Neuronal stem cell (in vitro differentiated cells): Measurements from ENCODE around the gene KIF6.

Experiments used
- DNase-seq: peaks from one replicate; pipeline ENCODE4 v3.0.0-alpha.2; 2013; ENCODE audit warnings: low spot score
- H2AFZ ChIP-seq: one replicate; pipeline ENCODE4 v1.6.1; 2013; ENCODE audit warnings: mild to moderate bottlenecking, low read length, inconsistent platforms
- H2AK5ac ChIP-seq: 2 replicates; pipeline ENCODE4 v1.6.1; 2013; ENCODE audit warnings: low read depth, mild to moderate bottlenecking, inconsistent platforms, low read length, moderate library complexity, mixed read lengths
- H2BK120ac ChIP-seq: 2 replicates; pipeline ENCODE4 v1.6.1; 2013; ENCODE audit warnings: low read depth, mild to moderate bottlenecking, inconsistent platforms, low read length, moderate library complexity, mixed read lengths
- H2BK12ac ChIP-seq: one replicate; pipeline ENCODE4 v1.6.1; 2013; ENCODE audit warnings: low read length, inconsistent platforms
- H2BK15ac ChIP-seq: 2 replicates; pipeline ENCODE4 v1.6.1; 2013; ENCODE audit warnings: mild to moderate bottlenecking, low read length, inconsistent platforms, mixed read lengths
- H2BK5ac ChIP-seq: one replicate; pipeline ENCODE4 v1.6.1; 2013; ENCODE audit warnings: inconsistent platforms, mild to moderate bottlenecking, low read length, moderate library complexity
- H3K14ac ChIP-seq: one replicate; pipeline ENCODE4 v1.6.1; 2013; ENCODE audit warnings: low read length, inconsistent platforms
- H3K18ac ChIP-seq: 2 replicates; pipeline ENCODE4 v1.6.1; 2013; ENCODE audit warnings: low read length, inconsistent platforms
- H3K23ac ChIP-seq: 2 replicates; pipeline ENCODE4 v1.6.1; 2013; ENCODE audit warnings: low read depth, mild to moderate bottlenecking, mixed read lengths, low read length, inconsistent platforms; ENCODE audit not compliant: poor library complexity
- H3K27ac ChIP-seq: replicated peaks from 3 replicates; pipeline ENCODE4 v1.5.1; 2013; ENCODE audit warnings: low read length, inconsistent platforms
- H3K27me3 ChIP-seq, 3 experiments: 2 replicates each; pipeline ENCODE4 v1.6.1; 2013; ENCODE audit warnings: low read length in 3 of 3, mild to moderate bottlenecking in 2 of 3, inconsistent platforms in 1 of 3, low read depth in 1 of 3, mixed read lengths in 1 of 3, moderate library complexity in 1 of 3; ENCODE audit not compliant: control insufficient read depth in 3 of 3, insufficient read depth in 3 of 3
- H3K36me3 ChIP-seq, 2 donors: replicated peaks in 1 of 2; 2 replicates each; pipeline ENCODE4 v1.6.1; 2013; ENCODE audit warnings: low read length in 2 of 2; ENCODE audit not compliant: control insufficient read depth in 2 of 2, insufficient read depth in 2 of 2
- H3K4ac ChIP-seq: 2 replicates; pipeline ENCODE4 v1.6.1; 2013; ENCODE audit warnings: inconsistent platforms, mild to moderate bottlenecking, low read length, moderate library complexity
- H3K4me1 ChIP-seq, 2 donors: 1 replicate in 1 of 2; 2 replicates in 1 of 2; pipeline ENCODE4 v1.6.1; 2013; ENCODE audit warnings: low read length in 2 of 2, low read depth in 1 of 2; ENCODE audit not compliant: control insufficient read depth in 2 of 2, insufficient read depth in 1 of 2
- H3K4me2 ChIP-seq: one replicate; pipeline ENCODE4 v1.6.1; 2013; ENCODE audit warnings: mild to moderate bottlenecking, low read length, inconsistent platforms; ENCODE audit not compliant: insufficient read depth, poor library complexity, severe bottlenecking
- H3K4me3 ChIP-seq, 2 donors: 2 replicates each; pipeline ENCODE4 v1.5.1; 2013; ENCODE audit warnings: low read length in 2 of 2, mild to moderate bottlenecking in 2 of 2, inconsistent platforms in 1 of 2, moderate library complexity in 1 of 2
- H3K79me1 ChIP-seq: one replicate; pipeline ENCODE4 v1.6.1; 2013; ENCODE audit warnings: low read depth, mild to moderate bottlenecking, inconsistent platforms, low read length, moderate library complexity
- H3K9ac ChIP-seq: one replicate; pipeline ENCODE4 v1.6.1; 2013; ENCODE audit warnings: mild to moderate bottlenecking, low read depth, low read length, inconsistent platforms; ENCODE audit not compliant: poor library complexity
- H3K9me3 ChIP-seq, 2 donors: replicated peaks in 1 of 2; 2 replicates each; pipeline versions ENCODE3 to v1.6.1; 2013; ENCODE audit warnings: low read length in 2 of 2, mild to moderate bottlenecking in 2 of 2, inconsistent platforms in 1 of 2, low read depth in 1 of 2, mixed read lengths in 1 of 2, moderate library complexity in 1 of 2; ENCODE audit not compliant: control insufficient read depth in 2 of 2, insufficient read depth in 1 of 2
- H4K8ac ChIP-seq: one replicate; pipeline ENCODE4 v1.6.1; 2013; ENCODE audit warnings: low read depth, mild to moderate bottlenecking, inconsistent platforms, low read length, moderate library complexity
- H4K91ac ChIP-seq: one replicate; pipeline ENCODE4 v1.6.1; 2013; ENCODE audit warnings: low read length, low read depth, mild to moderate bottlenecking, inconsistent platforms; ENCODE audit not compliant: poor library complexity
- WGBS, 2 donors: extraction: QIAGEN DNeasy Blood & Tissue Kit; methylation state at CpG; one replicate each; pipeline ENCODE4 v1.1.7; 2013; ENCODE audit warnings: missing lambda C conversion rate in 2 of 2, mixed read lengths in 1 of 2; ENCODE audit not compliant: insufficient read length in 2 of 2, insufficient replicate concordance in 1 of 2; ENCODE audit errors: extremely low coverage in 2 of 2; 5-methylcytosine and 5-hydroxymethylcytosine counted together

The KIF6 gene

GRCh38 chr6:39338397-39338796 is 386.8 kb downstream of the KIF6 start:
- Histone ChIP-seq H3K4me1 (peaks cover 0 to 11% of the 10 kb centered on the region in 2 donors), H3K4me2 (no peak overlapping the region), H3K4me3 (no peak overlapping the region), H2BK5ac (no peak overlapping the region), H3K27ac (no peak overlapping the region), H2BK12ac (peak overlapping the region; percentile 35), H3K36me3 (no peaks in the 10 kb centered on the region), H3K9ac (no peak overlapping the region), H4K91ac (no peak overlapping the region), H2BK120ac (no peak overlapping the region), H4K8ac (no peak overlapping the region), H2AK5ac (no peak overlapping the region), H2AFZ (no peak overlapping the region), H3K79me1 (peaks cover 2% of the 10 kb centered on the region), H3K18ac (peak overlapping the region; percentile 32), H3K4ac (no peak overlapping the region), H3K27me3 (peaks cover 0 to 3% (median 0%) of the 10 kb centered on the region in 3 experiments), H3K14ac (no peak overlapping the region), H2BK15ac (no peak overlapping the region), H3K23ac (no peak overlapping the region), H3K9me3 (no peaks in the 10 kb centered on the region)
- WGBS, 2 donors = no CpG with 5 or more reads among the region's 5 CpGs
- DNase-seq = no peak

- Histone ChIP-seq H2AFZ (no peak overlapping the region), H3K23ac (no peak overlapping the region), H3K4ac (no peak overlapping the region), H3K14ac (no peak overlapping the region), H3K27me3 (peaks cover 0 to 3% (median 0%) of the 10 kb centered on the region in 3 experiments), H3K27ac (no peak overlapping the region), H4K8ac (no peak overlapping the region), H2AK5ac (peak overlapping the region; percentile 33), H2BK120ac (no peak overlapping the region), H3K4me2 (no peak overlapping the region), H3K36me3 (no peaks in the 10 kb centered on the region), H3K4me3 (no peak overlapping the region), H3K9ac (no peak overlapping the region), H4K91ac (no peak overlapping the region), H3K18ac (peak overlapping the region; percentile 75), H2BK5ac (peak overlapping the region; percentile 8), H3K79me1 (peaks cover 2% of the 10 kb centered on the region), H3K9me3 (no peaks in the 10 kb centered on the region), H3K4me1 (peaks cover 0 to 10% of the 10 kb centered on the region in 2 donors), H2BK15ac (peak overlapping the region; percentile 83), H2BK12ac (peak overlapping the region; percentile 79)
- WGBS, 2 donors = no CpG with 5 or more reads among the region's 5 CpGs
- DNase-seq = no peak
Measured at GRCh38 chr6:39335780-39336545, 389.2 kb downstream of the KIF6 start.

GRCh38 chr6:39333644-39334438 is 391.4 kb downstream of the KIF6 start:
- no peak for DNase-seq

DNA sequence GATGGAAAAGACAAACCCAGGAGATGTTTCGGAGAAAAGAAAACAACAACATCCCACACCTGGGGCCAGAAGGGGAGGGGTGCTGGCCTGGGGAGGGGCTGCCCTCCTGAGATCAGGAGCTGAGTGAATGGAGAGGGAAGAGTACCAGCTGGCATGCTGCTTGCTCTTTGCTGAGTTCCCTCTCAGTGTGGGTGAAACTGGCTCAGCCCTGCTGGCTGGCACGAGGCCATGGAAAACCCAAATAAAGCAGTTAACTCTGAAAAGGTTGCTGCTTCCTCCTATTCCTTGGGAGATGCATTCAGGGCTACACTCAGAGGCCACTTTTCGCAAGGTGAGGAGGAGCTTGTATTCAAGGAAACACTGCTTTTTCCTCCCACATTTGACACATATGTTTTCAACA is 394.7 kb downstream of the KIF6 start:
- Histone ChIP-seq H3K4ac (no peak overlapping the region), H2BK5ac (no peak overlapping the region), H3K18ac (no peak overlapping the region), H3K27ac (no peak overlapping the region), H2AFZ (no peak overlapping the region), H3K4me3 (no peak overlapping the region), H3K27me3 (no peaks in the 10 kb centered on the region), H2BK12ac (no peak overlapping the region), H3K4me1 (no peaks in the 10 kb centered on the region), H3K36me3 (no peaks in the 10 kb centered on the region), H2BK15ac (no peak overlapping the region), H3K9me3 (no peaks in the 10 kb centered on the region), H4K8ac (no peak overlapping the region), H2BK120ac (no peak overlapping the region), H3K9ac (no peak overlapping the region), H4K91ac (no peak overlapping the region), H3K23ac (no peak overlapping the region), H3K79me1 (no peaks in the 10 kb centered on the region), H2AK5ac (no peak overlapping the region), H3K14ac (no peak overlapping the region), H3K4me2 (no peak overlapping the region)
- DNase-seq = no peak
- WGBS, 2 donors = no CpG with 5 or more reads among the region's 3 CpGs

More at GRCh38 chr6:39333644-39334438, 391.4 kb downstream of the KIF6 start:
- H3K9ac ChIP-seq = no peak overlapping the region
- H4K91ac ChIP-seq = no peak overlapping the region
- no peaks in the 10 kb centered on the region for H3K79me1 ChIP-seq
- H3K4me3 ChIP-seq = no peak overlapping the region
- H3K23ac ChIP-seq = no peak overlapping the region
- H2AFZ ChIP-seq = no peak overlapping the region
- H2BK120ac ChIP-seq = no peak overlapping the region
- H3K4me2 ChIP-seq = no peak overlapping the region
- no peak overlapping the region for H2AK5ac ChIP-seq
- H3K4ac ChIP-seq = no peak overlapping the region
- no peak overlapping the region for H2BK15ac ChIP-seq
- H4K8ac ChIP-seq = no peak overlapping the region
- H3K36me3 ChIP-seq = no peaks in the 10 kb centered on the region
- peaks cover 0 to 5% of the 10 kb centered on the region in 2 donors for H3K4me1 ChIP-seq
- no peak overlapping the region for H2BK5ac ChIP-seq
- H3K27me3 ChIP-seq = no peaks in the 10 kb centered on the region
- H2BK12ac ChIP-seq = no peak overlapping the region
- no CpG with 5 or more reads among the region's 7 CpGs for WGBS, 2 donors
- no peak overlapping the region for H3K18ac ChIP-seq
- no peak overlapping the region for H3K27ac ChIP-seq
- no peaks in the 10 kb centered on the region for H3K9me3 ChIP-seq
- no peak overlapping the region for H3K14ac ChIP-seq
